Activated CD8-positive, alpha-beta memory T cell treated with anti-CD3 and anti-CD28 coated beads, Interleukin-2, amount 50 U/mL, for 24 hours (primary cell): Measurements from ENCODE around the gene OR51S1.
"Not testable (repeated sequence)": the region's sequence is repeated elsewhere in the genome, so short reads cannot be mapped to it uniquely, and the experiment has no call there.

Source experiments
- DNase-seq: peaks from one replicate; pipeline ENCODE4 v3.0.0-alpha.2; 2020; ENCODE audit errors: extremely low read depth

The OR51S1 gene

GRCh38 chr11:4848908-4849532, at the start of gene OR51S1:
Gene OR51S1 (minus strand): TSS chr11:4849208. CDS start chr11:4849208, 0 bp downstream.
- no peak for DNase-seq

- DNase-seq, result no peak
Measured at GRCh38 chr11:4891996-4892640, 43.1 kb upstream of the OR51S1 start.

GRCh38 chr11:4890279-4890678, 41.3 kb upstream of the OR51S1 start:
- no peak for DNase-seq

GRCh38 chr11:4887591-4887990, 38.6 kb upstream of the OR51S1 start:
- DNase-seq, result no peak

GRCh38 chr11:4886186-4886585, 37.2 kb upstream of the OR51S1 start:
- no peak for DNase-seq

GRCh38 chr11:4884361-4884760, 35.4 kb upstream of the OR51S1 start:
- no peak for DNase-seq

- no peak for DNase-seq
Measured at GRCh38 chr11:4882543-4882942, 33.5 kb upstream of the OR51S1 start.

GRCh38 chr11:4881860-4882500, 33.0 kb upstream of the OR51S1 start, which contains the start of gene OR51T1:
Gene OR51T1 (plus strand): TSS chr11:4881900. CDS start chr11:4881900, 0 bp downstream.
- DNase-seq, result no peak

- no peak for DNase-seq
Measured at GRCh38 chr11:4881188-4881587, 32.2 kb upstream of the OR51S1 start.

- no peak for DNase-seq
Measured at GRCh38 chr11:4865855-4866254, 16.8 kb upstream of the OR51S1 start.

- no peak for DNase-seq
Measured at GRCh38 chr11:4863876-4864275, 14.9 kb upstream of the OR51S1 start.

GRCh38 chr11:4862447-4863236, 13.6 kb upstream of the OR51S1 start:
- DNase-seq, result no peak

- not testable (repeated sequence) for DNase-seq
Measured at GRCh38 chr11:4854286-4854685, 5.3 kb upstream of the OR51S1 start.

GRCh38 chr11:4851033-4851432, 2.0 kb upstream of the OR51S1 start:
- DNase-seq, result no peak

- no peak for DNase-seq
Measured at GRCh38 chr11:4839851-4840549, 9.0 kb downstream of the OR51S1 start.

- no peak for DNase-seq
Measured at GRCh38 chr11:4830909-4831308, 18.1 kb downstream of the OR51S1 start.

GRCh38 chr11:4830346-4830745, 18.7 kb downstream of the OR51S1 start:
- no peak for DNase-seq

GRCh38 chr11:4826425-4826824, 22.6 kb downstream of the OR51S1 start:
- DNase-seq, result no peak

GRCh38 chr11:4825132-4825531, 23.9 kb downstream of the OR51S1 start:
- DNase-seq, result no peak

GRCh38 chr11:4821021-4821420, 28.0 kb downstream of the OR51S1 start, which contains the start of gene OR51F2:
Gene OR51F2 (plus strand): TSS chr11:4821321. CDS start chr11:4821422, 101 bp downstream.
- DNase-seq, result no peak

- DNase-seq, result no peak
Measured at GRCh38 chr11:4809246-4809645, 39.8 kb downstream of the OR51S1 start.

- no peak for DNase-seq
Measured at GRCh38 chr11:4808476-4808875, 40.5 kb downstream of the OR51S1 start.
